GM12878 (cell line): ENCODE measurements around the gene MAD1L1. TPM values are rescaled to one million over a fixed set of nuclear protein-coding genes. Genes with fewer than 3 reads are reported as not detected.

ENCODE experiments used
- ATAC-seq: fragments of 200-7000 bp; cut with Tn5 transposase; 3 replicates; pipeline ENCODE4 v1.9.1; 2020; ENCODE audit warnings: mild to moderate bottlenecking, moderate library complexity
- BruUV-seq: library from RNA; stranded (reverse); fragments of 400-500 nt; replicated peaks from 2 replicates; lab custom pipeline; 2021; lab: Mats Ljungman, UMichigan
- CTCF ChIA-PET: fragments of 300-600 bp; sonication (Branson Sonifier 250); formaldehyde crosslinking; extraction: SDS; loops from one replicate; lab custom pipeline; 2021; ENCODE audit warnings: inconsistent platforms; lab: Yijun Ruan, JAX
- POLR2A ChIA-PET: fragments of 350-600 bp; formaldehyde crosslinking; extraction: SDS; loops from one replicate; lab custom pipeline; 2021; ENCODE audit warnings: inconsistent platforms; lab: Charles Lee
- RAD21 ChIA-PET: fragments of 300-600 bp; sonication (Branson Sonifier 250); formaldehyde crosslinking; loops from one replicate; lab custom pipeline; 2023; ENCODE audit warnings: antibody characterized with exemption; ENCODE audit not compliant: unreplicated experiment; lab: Charles Lee
- SMC1A ChIA-PET: fragments of 300-600 bp; sonication (Branson Sonifier 250); formaldehyde crosslinking; loops from one replicate; lab custom pipeline; 2023; ENCODE audit not compliant: unreplicated experiment, uncharacterized antibody; lab: Charles Lee
- DNase-seq: peaks from one replicate; pipeline ENCODE4 v3.0.0-alpha.2; 2011; ENCODE audit warnings: low read depth, low spot score
- FAIRE-seq: peaks from 3 replicates; lab custom pipeline; 2011; peaks lifted over from hg19 to GRCh38; lab: Jason Lieb, UNC
- H2AFZ ChIP-seq: 2 replicates; pipeline ENCODE4 v1.6.0; 2011; ENCODE audit warnings: low read depth, low read length, control low read depth; ENCODE audit not compliant: control insufficient read depth
- H3K27ac ChIP-seq: 2 replicates; pipeline ENCODE4 v1.5.1; 2011; ENCODE audit warnings: control low read depth; ENCODE audit not compliant: control insufficient read depth, insufficient read depth
- H3K27me3 ChIP-seq, 2 experiments: replicated peaks in 1 of 2; 2 replicates each; pipeline versions ENCODE4 v1.6.0 to v1.6.1; 2011; ENCODE audit warnings: low read length in 1 of 2; ENCODE audit not compliant: control insufficient read depth in 2 of 2, insufficient read depth in 2 of 2
- H3K36me3 ChIP-seq, 2 experiments: 2 replicates each; pipeline ENCODE4 v1.5.1; 2011; ENCODE audit warnings: low read length in 1 of 2; ENCODE audit not compliant: control insufficient read depth in 2 of 2, insufficient read depth in 2 of 2
- H3K4me1 ChIP-seq: 2 replicates; pipeline ENCODE4 v1.6.1; 2011; ENCODE audit warnings: mild to moderate bottlenecking, low read length, moderate library complexity, mixed read lengths; ENCODE audit not compliant: control insufficient read depth, insufficient read depth
- H3K4me2 ChIP-seq: 2 replicates; pipeline ENCODE4 v1.6.0; 2011; ENCODE audit warnings: control low read depth; ENCODE audit not compliant: control insufficient read depth, insufficient read depth
- H3K4me3 ChIP-seq: fragments of 200-600 bp; sonication (generic); 2 replicates; pipeline ENCODE4 v1.5.1; 2016
- H3K79me2 ChIP-seq: 2 replicates; pipeline ENCODE4 v1.6.0; 2011; ENCODE audit warnings: low read length; ENCODE audit not compliant: control insufficient read depth, insufficient read depth
- H3K9ac ChIP-seq: 2 replicates; pipeline ENCODE4 v1.8.0; 2011; ENCODE audit warnings: low read length, control low read depth, mixed read lengths; ENCODE audit not compliant: control insufficient read depth, insufficient read depth
- H3K9me3 ChIP-seq: replicated peaks from 3 replicates; pipeline ENCODE4 v1.5.1; 2011; ENCODE audit warnings: mild to moderate bottlenecking, low read length; ENCODE audit not compliant: control insufficient read depth, insufficient read depth
- H4K20me1 ChIP-seq: 2 replicates; pipeline ENCODE4 v1.6.0; 2011; ENCODE audit not compliant: control insufficient read depth, insufficient read depth
- ASH2L ChIP-seq: fragments of 300-600, 200-600 bp; sonication (generic); IDR thresholded peaks from 2 replicates; pipeline ENCODE4 v1.6.1; 2017; ENCODE audit warnings: low read depth, mild to moderate bottlenecking, borderline replicate concordance
- CHD2 ChIP-seq: IDR thresholded peaks from 2 replicates; pipeline ENCODE4 v1.6.1; 2011; ENCODE audit warnings: low read depth, low read length, improper control_type of control experiment, borderline replicate concordance
- FOXM1 ChIP-seq: IDR thresholded peaks from 2 replicates; pipeline ENCODE4 v1.6.1; 2012; ENCODE audit warnings: low read depth, mild to moderate bottlenecking, inconsistent platforms, low read length, moderate library complexity
- KDM1A ChIP-seq: fragments of 200-600 bp; sonication (generic); IDR thresholded peaks from 2 replicates; pipeline ENCODE4 v1.6.1; 2016; ENCODE audit warnings: borderline replicate concordance
- LARP7 ChIP-seq: fragments of 450-650 bp; IDR thresholded peaks from 2 replicates; pipeline ENCODE4 v1.6.1; 2017; ENCODE audit warnings: mild to moderate bottlenecking
- MLLT1 ChIP-seq: fragments of 450-650 bp; IDR thresholded peaks from 2 replicates; pipeline ENCODE4 v1.6.1; 2016; ENCODE audit warnings: mild to moderate bottlenecking
- NBN ChIP-seq: fragments of 450-650 bp; IDR thresholded peaks from 2 replicates; pipeline ENCODE4 v1.6.1; 2016
- PML ChIP-seq: IDR thresholded peaks from 2 replicates; pipeline ENCODE4 v1.6.1; 2012; ENCODE audit warnings: low read length, inconsistent platforms
- SMC3 ChIP-seq: IDR thresholded peaks from 2 replicates; pipeline ENCODE4 v1.6.1; 2011; ENCODE audit warnings: low read length, improper control_type of control experiment, borderline replicate concordance
- TAF1 ChIP-seq: IDR thresholded peaks from 2 replicates; pipeline ENCODE4 v1.6.1; 2011; ENCODE audit warnings: mild to moderate bottlenecking, low read depth, low read length, borderline replicate concordance
- TBL1XR1 ChIP-seq: IDR thresholded peaks from 2 replicates; pipeline ENCODE4 v1.6.1; 2012; ENCODE audit warnings: low read depth, low read length, improper control_type of control experiment
- TCF3 ChIP-seq: IDR thresholded peaks from 2 replicates; pipeline ENCODE4 v1.6.1; 2012; ENCODE audit warnings: low read depth, mild to moderate bottlenecking, low read length, borderline replicate concordance; ENCODE audit not compliant: insufficient read depth
- USF1 ChIP-seq: IDR thresholded peaks from 2 replicates; pipeline ENCODE4 v1.6.1; 2011; ENCODE audit warnings: borderline replicate concordance, low read depth, mild to moderate bottlenecking, moderate library complexity, mixed read lengths, low read length; ENCODE audit not compliant: insufficient read depth; ENCODE audit errors: extremely low read length
- ZNF207 ChIP-seq: fragments of 450-650 bp; IDR thresholded peaks from 2 replicates; pipeline ENCODE4 v1.6.1; 2014; ENCODE audit warnings: antibody characterized with exemption, mild to moderate bottlenecking, borderline replicate concordance
- ZNF274 ChIP-seq: IDR thresholded peaks from one replicate; pipeline ENCODE4 v1.8.0; 2011; ENCODE audit not compliant: insufficient read length, insufficient read depth
- WGBS: methylation state at CpG from one replicate; pipeline ENCODE4 v1.1.6; 2016; ENCODE audit warnings: low lambda C conversion rate; ENCODE audit not compliant: insufficient replicate concordance, insufficient coverage; ENCODE audit errors: missing lambda C conversion rate; 5-methylcytosine and 5-hydroxymethylcytosine counted together
- in situ Hi-C: fragments of 300-500 bp; cut with MboI; formaldehyde crosslinking; loops from 9 replicates; pipeline ENCODE4 v1.14.3; 2018; ENCODE audit warnings: mixed read lengths
- intact Hi-C: fragments of 100-400 bp; cut with micrococcal nuclease; formaldehyde crosslinking; loops from one replicate; pipeline ENCODE4 v1.14.2; 2022; ENCODE audit not compliant: unreplicated experiment
- polyA plus RNA-seq, 11 experiments: library from polyadenylated mRNA; depleted of rRNA in 4 of 11; unstranded in 6 of 11; stranded (reverse) in 5 of 11; fragments of >200 nt; fragmentation: Nextera tagmentation in 4 of 11; fragmentation: Illumina TruSeq in 1 of 11; extraction: Ambion mirVana in 4 of 11; extraction: Trizol in 1 of 11; gene quantifications; 1 replicate in 1 of 11; 2 replicates in 10 of 11; pipeline versions ENCODE4 v1.2.1 to v1.2.3, GENCODE V29; 2011 to 2016; ENCODE audit warnings: inconsistent platforms in 2 of 11, missing spikeins in 2 of 11, low read depth in 1 of 11
- total RNA-seq, 4 experiments: library from RNA; depleted of rRNA in 3 of 4; stranded (reverse); fragments of >200 nt in 3 of 4; fragmentation: Illumina TruSeq in 1 of 4; extraction: Trizol in 1 of 4; gene quantifications; 2 replicates each; pipeline versions ENCODE4 v1.2.1 to v1.2.3, GENCODE V29; 2013 to 2021
- TF ChIP-seq, protein P1 (sequence below): fragments of 450-650 bp; IDR thresholded peaks from 2 replicates; pipeline ENCODE4 v1.6.1; 2017; ENCODE audit warnings: mild to moderate bottlenecking

Gene MAD1L1
- total and polyA plus RNA-seq, 10 of the 15 experiments (the other 5 are each of a cell fraction or from before 2014, with no cell fraction given), result 2.2 to 76.8 (median 38.3) TPM

DNA sequence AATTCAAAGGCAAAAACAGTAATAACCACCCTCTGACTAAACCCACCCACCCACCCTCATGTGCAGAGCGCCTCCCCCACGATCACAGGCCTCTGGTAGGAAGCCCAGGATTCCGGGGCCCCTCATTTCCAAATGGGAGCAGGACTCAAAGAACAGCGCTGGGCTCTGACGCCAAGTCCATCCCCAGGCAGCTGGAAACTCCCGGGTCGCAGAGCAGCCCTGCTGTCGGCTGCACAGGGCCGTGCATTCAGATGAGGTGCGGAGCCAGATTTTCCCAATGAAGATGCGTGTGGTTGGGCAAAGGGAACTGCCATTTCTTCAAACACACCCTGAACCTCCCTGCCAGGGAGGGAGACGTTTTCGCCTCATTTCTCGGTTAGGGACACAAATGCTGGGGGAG lies 152.3 kb downstream of the MAD1L1 start:
- Histone ChIP-seq H3K4me2 (no peak overlapping the region), H3K36me3 (peaks cover 2 to 5% of the 10 kb centered on the region in 2 experiments; a peak in 3 of 4 replicates), H3K79me2 (no peaks in the 10 kb centered on the region), H3K27me3 (no peaks in the 10 kb centered on the region), H3K27ac (no peak overlapping the region), H3K9me3 (no peaks in the 10 kb centered on the region), H3K4me3 (no peak overlapping the region), H3K9ac (no peak overlapping the region), H4K20me1 (no peaks in the 10 kb centered on the region), H3K4me1 (no peaks in the 10 kb centered on the region), H2AFZ (no peak overlapping the region)
- CTCF ChIA-PET, result no interaction called here
- no TSS peak for BruUV-seq
- FAIRE-seq, result no peak
- no peak for TF ChIP-seq FOXM1
- no peak for TF ChIP-seq SMC3
- TF ChIP-seq CHD2, result no peak
- no peak for TF ChIP-seq PML
- TF ChIP-seq ZNF274, result no peak
- TF ChIP-seq LARP7, result no peak
- no peak for TF ChIP-seq TCF3
- no peak for TF ChIP-seq USF1
- no peak for TF ChIP-seq KDM1A
- ATAC-seq, result no peak
- RAD21 ChIA-PET, result interaction anchor here (0.6 kb wide), 1 partner anchor 8 kb away, joined by 4 read pairs; no protein-coding TSS in a partner anchor
- intact Hi-C loops (no loop called here), in situ Hi-C loops (no loop called here)
- 98% methylated on average over 14 of the region's 14 CpGs for WGBS
- no peak for DNase-seq
- POLR2A ChIA-PET, result no interaction called here
- SMC1A ChIA-PET, result no interaction called here

GRCh38 chr7:2080060-2080387 lies 152.7 kb downstream of the MAD1L1 start:
- Histone ChIP-seq H3K27me3 (no peaks in the 10 kb centered on the region), H3K36me3 (peaks cover 2 to 5% of the 10 kb centered on the region in 2 experiments; a peak in 3 of 4 replicates), H4K20me1 (no peaks in the 10 kb centered on the region), H3K9me3 (no peaks in the 10 kb centered on the region), H2AFZ (no peak overlapping the region), H3K4me1 (no peaks in the 10 kb centered on the region), H3K9ac (no peak overlapping the region), H3K27ac (no peak overlapping the region), H3K4me2 (no peak overlapping the region), H3K79me2 (no peaks in the 10 kb centered on the region), H3K4me3 (no peak overlapping the region)
- intact Hi-C loops, result no loop called here
- FAIRE-seq (no peak), ATAC-seq (no peak), DNase-seq (no peak)
- BruUV-seq, result no TSS peak
- ChIA-PET SMC1A (no interaction called here), POLR2A (no interaction called here), CTCF (no interaction called here), RAD21 (no interaction called here)
- in situ Hi-C loops, result no loop called here
- WGBS, result 67% methylated on average over 6 of the region's 6 CpGs
- TF ChIP-seq FOXM1 (no peak), TAF1 (no peak), TBL1XR1 (no peak), ZNF207 (no peak), NBN (no peak), MLLT1 (no peak), ASH2L (no peak)
- TF ChIP-seq, protein P1, sequence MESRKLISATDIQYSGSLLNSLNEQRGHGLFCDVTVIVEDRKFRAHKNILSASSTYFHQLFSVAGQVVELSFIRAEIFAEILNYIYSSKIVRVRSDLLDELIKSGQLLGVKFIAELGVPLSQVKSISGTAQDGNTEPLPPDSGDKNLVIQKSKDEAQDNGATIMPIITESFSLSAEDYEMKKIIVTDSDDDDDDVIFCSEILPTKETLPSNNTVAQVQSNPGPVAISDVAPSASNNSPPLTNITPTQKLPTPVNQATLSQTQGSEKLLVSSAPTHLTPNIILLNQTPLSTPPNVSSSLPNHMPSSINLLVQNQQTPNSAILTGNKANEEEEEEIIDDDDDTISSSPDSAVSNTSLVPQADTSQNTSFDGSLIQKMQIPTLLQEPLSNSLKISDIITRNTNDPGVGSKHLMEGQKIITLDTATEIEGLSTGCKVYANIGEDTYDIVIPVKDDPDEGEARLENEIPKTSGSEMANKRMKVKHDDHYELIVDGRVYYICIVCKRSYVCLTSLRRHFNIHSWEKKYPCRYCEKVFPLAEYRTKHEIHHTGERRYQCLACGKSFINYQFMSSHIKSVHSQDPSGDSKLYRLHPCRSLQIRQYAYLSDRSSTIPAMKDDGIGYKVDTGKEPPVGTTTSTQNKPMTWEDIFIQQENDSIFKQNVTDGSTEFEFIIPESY, result no peak
